ENCODE data around the gene B3GNT5.

B3GNT5 gene

DNA sequence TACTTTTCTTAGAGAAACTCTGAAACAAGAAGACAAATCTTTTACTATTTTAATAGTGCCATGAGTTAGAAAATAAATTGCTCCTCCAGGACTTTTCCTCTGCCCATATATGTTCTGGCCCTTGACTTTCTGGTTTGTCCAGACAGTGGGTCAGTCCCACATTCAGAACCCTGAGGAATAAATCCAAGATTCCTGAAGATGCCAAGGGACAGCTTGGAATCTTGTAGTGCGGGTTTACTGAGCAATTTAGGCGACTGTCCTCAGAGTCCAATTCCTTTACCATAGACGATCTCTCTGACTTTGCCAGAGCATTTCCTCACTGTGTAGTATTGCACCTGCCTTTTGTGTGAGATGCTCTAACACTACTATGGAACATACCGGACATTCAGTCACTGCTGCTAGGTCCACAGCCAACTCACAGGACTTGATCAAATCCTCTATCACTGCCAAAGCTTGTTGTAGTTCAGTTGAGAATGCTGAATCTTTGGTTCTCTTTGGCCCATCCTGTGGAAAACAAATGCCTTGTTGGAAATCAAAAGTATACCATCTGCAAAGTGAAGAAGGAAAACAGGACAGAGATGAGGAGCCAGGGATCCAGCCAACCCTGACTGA is 37.4 kb upstream of the B3GNT5 start:
- DNase-seq = no peak
- no peaks in the 10 kb centered on the region for H3K36me3 Mint-ChIP-seq (ENCODE audit: low read depth)
- H3K27me3 Mint-ChIP-seq (ENCODE audit: low read depth, poor library complexity) = peaks cover 6% of the 10 kb centered on the region
- H3K27ac Mint-ChIP-seq = peak overlapping the region; percentile 30
- peaks cover 25% of the 10 kb centered on the region for H3K4me1 Mint-ChIP-seq
- TF ChIP-seq, protein P1, sequence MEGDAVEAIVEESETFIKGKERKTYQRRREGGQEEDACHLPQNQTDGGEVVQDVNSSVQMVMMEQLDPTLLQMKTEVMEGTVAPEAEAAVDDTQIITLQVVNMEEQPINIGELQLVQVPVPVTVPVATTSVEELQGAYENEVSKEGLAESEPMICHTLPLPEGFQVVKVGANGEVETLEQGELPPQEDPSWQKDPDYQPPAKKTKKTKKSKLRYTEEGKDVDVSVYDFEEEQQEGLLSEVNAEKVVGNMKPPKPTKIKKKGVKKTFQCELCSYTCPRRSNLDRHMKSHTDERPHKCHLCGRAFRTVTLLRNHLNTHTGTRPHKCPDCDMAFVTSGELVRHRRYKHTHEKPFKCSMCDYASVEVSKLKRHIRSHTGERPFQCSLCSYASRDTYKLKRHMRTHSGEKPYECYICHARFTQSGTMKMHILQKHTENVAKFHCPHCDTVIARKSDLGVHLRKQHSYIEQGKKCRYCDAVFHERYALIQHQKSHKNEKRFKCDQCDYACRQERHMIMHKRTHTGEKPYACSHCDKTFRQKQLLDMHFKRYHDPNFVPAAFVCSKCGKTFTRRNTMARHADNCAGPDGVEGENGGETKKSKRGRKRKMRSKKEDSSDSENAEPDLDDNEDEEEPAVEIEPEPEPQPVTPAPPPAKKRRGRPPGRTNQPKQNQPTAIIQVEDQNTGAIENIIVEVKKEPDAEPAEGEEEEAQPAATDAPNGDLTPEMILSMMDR (IDR thresholded peaks at IDR 0.05) = no peak
- H3K9me3 Mint-ChIP-seq = no peaks in the 10 kb centered on the region
- H3K4me3 Mint-ChIP-seq = no peak overlapping the region

DNA sequence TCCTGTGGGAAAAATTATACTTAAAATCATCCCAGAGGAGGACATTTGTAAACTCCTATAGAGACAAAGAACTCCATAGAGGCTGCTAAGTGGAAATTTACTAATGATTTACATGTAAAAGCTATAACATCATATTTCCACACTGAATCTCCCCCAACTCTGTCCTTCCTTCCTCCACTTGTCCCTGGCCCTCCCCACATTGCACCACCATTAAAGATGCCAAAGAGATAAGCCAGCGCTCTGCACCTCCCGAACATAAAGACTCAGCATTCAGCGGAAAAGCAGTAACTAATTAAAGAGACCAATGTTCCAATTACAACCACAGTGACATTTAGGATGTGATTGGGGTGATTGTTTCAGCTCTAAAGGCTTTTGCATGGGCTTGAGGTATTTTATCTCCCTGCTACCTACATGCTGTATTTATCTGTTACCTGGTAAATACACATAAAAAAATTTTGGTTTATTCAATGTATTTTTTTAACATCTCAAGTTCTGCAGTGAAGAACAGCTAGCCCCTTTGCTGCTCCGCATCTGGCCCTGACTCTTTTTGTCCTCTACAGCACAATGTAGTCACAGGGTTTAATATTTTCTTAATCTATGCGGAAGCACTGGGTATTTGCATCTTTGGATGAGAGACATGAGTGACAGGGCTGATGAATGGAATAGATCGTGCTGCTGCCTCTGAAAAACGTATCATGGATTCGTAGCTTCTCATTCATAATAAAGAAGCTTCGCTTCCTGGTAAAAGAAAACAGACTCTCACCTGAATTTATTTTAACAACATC is 35.3 kb upstream of the B3GNT5 start:
- no peak overlapping the region for H3K4me3 Mint-ChIP-seq
- H3K9me3 Mint-ChIP-seq = no peaks in the 10 kb centered on the region
- H3K27me3 Mint-ChIP-seq (ENCODE audit: low read depth, poor library complexity) = peaks cover 6% of the 10 kb centered on the region
- TF ChIP-seq, protein P1 (IDR thresholded peaks at IDR 0.05) = no peak
- H3K4me1 Mint-ChIP-seq = peaks cover 32% of the 10 kb centered on the region
- no peak for DNase-seq
- H3K36me3 Mint-ChIP-seq (ENCODE audit: low read depth) = no peaks in the 10 kb centered on the region
- peak overlapping the region; percentile 71 for H3K27ac Mint-ChIP-seq

DNA sequence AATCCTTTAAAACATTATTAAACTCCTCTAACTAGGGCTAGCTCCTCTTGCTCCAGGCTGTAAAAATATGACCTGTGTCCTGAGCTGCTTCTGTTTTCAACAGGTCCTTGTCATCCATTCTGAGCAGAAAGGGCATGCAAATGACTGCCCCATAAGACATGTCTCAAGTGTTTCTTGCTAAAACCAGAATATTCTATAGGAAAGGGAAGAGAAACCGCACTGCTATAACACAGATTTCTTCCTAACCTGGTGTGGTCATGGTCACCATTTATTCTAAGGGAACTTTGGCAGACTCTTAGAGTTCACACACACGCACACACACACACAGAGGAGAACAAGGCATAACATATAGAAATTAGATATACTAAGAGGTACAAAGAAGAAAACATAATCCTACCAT is 34.2 kb upstream of the B3GNT5 start:
- no peak for DNase-seq
- TF ChIP-seq, protein P1 (IDR thresholded peaks at IDR 0.05) = no peak
- peak overlapping the region; percentile 34 for H3K27ac Mint-ChIP-seq

DNA sequence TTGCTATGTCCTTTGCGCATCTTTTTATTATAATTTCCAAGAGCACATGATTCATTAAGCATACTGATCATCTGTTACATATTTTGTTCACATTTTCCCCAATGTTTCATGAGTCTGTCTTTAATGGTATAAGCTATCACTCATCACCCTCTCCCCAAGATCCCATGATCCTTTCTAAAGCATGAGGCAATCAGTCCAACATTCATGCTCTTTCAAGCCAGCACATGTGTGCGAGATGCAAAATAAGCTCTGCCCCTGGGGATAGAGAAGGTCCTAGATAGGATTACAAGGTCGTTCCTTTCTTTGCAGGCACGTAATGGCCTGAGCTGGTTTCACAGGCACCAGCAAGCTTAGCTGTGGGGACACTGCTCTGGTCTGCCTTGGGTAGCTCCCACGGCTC is 32.2 kb upstream of the B3GNT5 start:
- Mint-ChIP-seq H3K9me3 (no peaks in the 10 kb centered on the region), H3K4me3 (no peak overlapping the region), H3K4me1 (peaks cover 20% of the 10 kb centered on the region), H3K36me3 (ENCODE audit: low read depth) (no peaks in the 10 kb centered on the region), H3K27me3 (ENCODE audit: low read depth, poor library complexity) (no peaks in the 10 kb centered on the region), H3K27ac (no peak overlapping the region)
- TF ChIP-seq, protein P1 (IDR thresholded peaks at IDR 0.05) = no peak
- DNase-seq = no peak

More for the DNA sequence above, 34.2 kb upstream of the B3GNT5 start:
- no peaks in the 10 kb centered on the region for H3K9me3 Mint-ChIP-seq
- peaks cover 37% of the 10 kb centered on the region for H3K4me1 Mint-ChIP-seq
- H3K27me3 Mint-ChIP-seq (ENCODE audit: low read depth, poor library complexity) = peaks cover 5% of the 10 kb centered on the region
- H3K4me3 Mint-ChIP-seq = no peak overlapping the region
- no peaks in the 10 kb centered on the region for H3K36me3 Mint-ChIP-seq (ENCODE audit: low read depth)

DNA sequence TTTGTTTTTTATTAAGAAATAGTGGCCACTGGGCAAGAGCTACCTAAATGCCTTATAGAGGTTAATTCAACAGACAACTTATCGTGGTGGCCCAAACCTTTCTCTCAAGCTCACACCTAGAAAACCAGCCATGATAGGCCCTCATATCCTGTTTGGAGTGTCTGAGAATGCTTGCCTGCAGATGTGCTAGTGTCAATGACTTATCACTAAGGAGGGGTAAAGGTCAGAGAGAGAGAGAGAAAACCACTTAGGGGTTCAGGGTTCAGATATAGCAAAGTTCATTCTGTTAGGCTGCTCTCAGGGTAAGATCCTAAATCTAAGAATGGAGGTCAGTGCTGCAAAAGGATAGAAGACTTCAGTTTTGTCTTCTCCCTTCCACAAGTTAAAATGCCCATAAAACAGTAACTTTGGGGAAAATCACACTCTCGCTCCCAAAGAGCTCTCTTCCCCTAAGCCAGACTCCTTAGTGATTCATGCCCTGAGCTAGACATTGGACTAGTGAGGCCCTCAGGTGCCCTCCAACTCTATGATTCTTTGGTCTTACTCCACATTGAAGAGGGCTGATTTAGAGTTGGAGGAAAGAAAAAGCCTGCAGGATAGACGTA is 30.3 kb upstream of the B3GNT5 start:
- Mint-ChIP-seq H3K4me1 (peaks cover 20% of the 10 kb centered on the region), H3K27ac (peak overlapping the region; percentile 40), H3K27me3 (ENCODE audit: low read depth, poor library complexity) (no peaks in the 10 kb centered on the region), H3K9me3 (no peaks in the 10 kb centered on the region), H3K4me3 (no peak overlapping the region), H3K36me3 (ENCODE audit: low read depth) (no peaks in the 10 kb centered on the region)
- TF ChIP-seq, protein P1 (IDR thresholded peaks at IDR 0.05) = no peak
- DNase-seq = no peak

Data from nephron progenitor cell (in vitro differentiated cells).